Activated CD4-positive, alpha-beta T cell treated with anti-CD3 and anti-CD28 coated beads, Interleukin-2, amount 50 U/mL, for 16 hours (primary cell): ENCODE results near the gene OR1E2.

Experiments used
- DNase-seq: peaks from one replicate; pipeline ENCODE4 v3.0.0-alpha.2; 2020

The OR1E2 gene

GRCh38 chr17:3389791-3390190 is 43.9 kb downstream of the OR1E2 start:
- no peak for DNase-seq

- peak; percentile 8 for DNase-seq
Observed at GRCh38 chr17:3385869-3386816, 47.5 kb downstream of the OR1E2 start, which contains the start of gene OR3A2. OR3A2 (minus strand) TSS chr17:3386308.
